ENCODE measurements around the gene PGLYRP1. TPM values are rescaled to one million over a fixed set of nuclear protein-coding genes. Genes with fewer than 3 reads are reported as not detected.

PGLYRP1 gene
- total and polyA plus RNA-seq, 2 of the 13 experiments (the other 11 are each of a cell fraction or from before 2014, with no cell fraction given) = not detected

GRCh38 chr19:46031781-46032596 is 9.1 kb upstream of the PGLYRP1 start:
- Histone ChIP-seq H2AFZ (ENCODE audit: low read length) (no peak overlapping the region), H4K20me1 (ENCODE audit: insufficient read depth, low read length) (no peaks in the 10 kb centered on the region), H3K4me3 (replicated peaks in 1 of 3; ENCODE audit: insufficient read depth in 1 of 3, low read depth in 2 of 3, low read length in 3 of 3) (no peak overlapping the region), H3K79me2 (ENCODE audit: insufficient read depth, low read length) (no peaks in the 10 kb centered on the region), H3K4me1 (ENCODE audit: insufficient read depth, low read length) (peaks cover 23% of the 10 kb centered on the region), H3K4me2 (ENCODE audit: low read depth, low read length) (no peak overlapping the region), H3K36me3 (replicated peaks in 1 of 2; ENCODE audit: control insufficient read depth in 1 of 2, insufficient read depth in 2 of 2, low read length in 2 of 2) (no peaks in the 10 kb centered on the region), H3K27ac (ENCODE audit: extremely low read length, insufficient read depth, low read length) (no peak overlapping the region), H3K9ac (ENCODE audit: insufficient read depth, low read depth, low read length) (no peak overlapping the region), H3K27me3 (ENCODE audit: control insufficient read depth in 1 of 2, insufficient read depth in 2 of 2, low read length in 2 of 2) (no peaks in the 10 kb centered on the region), H3K9me3 (ENCODE audit: low read length) (no peaks in the 10 kb centered on the region)
- intact Hi-C loops (cut with micrococcal nuclease; ENCODE audit: unreplicated experiment) = no loop called here
- POLR2A ChIA-PET = no interaction called here
- BruUV-seq (replicated peaks) = no TSS peak
- 79% methylated on average over 2 of the region's 5 CpGs for WGBS (ENCODE audit: low lambda C conversion rate)
- FAIRE-seq = no peak
- DNase-seq (ENCODE audit: low spot score) = no peak
- no peak for ATAC-seq
- CTCF ChIA-PET (ENCODE audit: low intra/inter-chr PET ratio, low total read pairs) = interaction anchor here (2.1 kb wide), 1 partner anchor 46 kb away, joined by 7 read pairs; no protein-coding TSS in a partner anchor
- TF ChIP-seq KDM2A (CRISPR knock-in tag; IDR thresholded peaks at IDR 0.05; ENCODE audit: borderline replicate concordance, low read depth) = no peak
- no peak for TF ChIP-seq ZNF503 (CRISPR knock-in tag; IDR thresholded peaks at IDR 0.05)
- no peak for TF ChIP-seq ZBTB49 (CRISPR knock-in tag; IDR thresholded peaks at IDR 0.05; ENCODE audit: borderline replicate concordance)
- TF ChIP-seq ONECUT2 (CRISPR knock-in tag; IDR thresholded peaks at IDR 0.05) = no peak
- TF ChIP-seq ZEB1 (IDR thresholded peaks at IDR 0.05; ENCODE audit: insufficient replicate concordance, low read depth) = no peak
- TF ChIP-seq TCF12 (IDR thresholded peaks at IDR 0.05) = no peak
- no peak for TF ChIP-seq TCF12 (CRISPR knock-in tag; IDR thresholded peaks at IDR 0.05)
- no peak for TF ChIP-seq KAT7 (CRISPR knock-in tag; IDR thresholded peaks at IDR 0.05; ENCODE audit: borderline replicate concordance)
- TF ChIP-seq SMC3 (IDR thresholded peaks at IDR 0.05; ENCODE audit: low read length) = no peak
- TF ChIP-seq MYNN (CRISPR knock-in tag; IDR thresholded peaks at IDR 0.05; ENCODE audit: low read depth) = no peak
- no peak for TF ChIP-seq PCBP1 (IDR thresholded peaks at IDR 0.05; ENCODE audit: borderline replicate concordance, low read depth, low read length)
- no peak for TF ChIP-seq ZFP90 (CRISPR knock-in tag; IDR thresholded peaks at IDR 0.05; ENCODE audit: borderline replicate concordance)
- no peak for TF ChIP-seq ZNF597 (CRISPR knock-in tag; IDR thresholded peaks at IDR 0.05)
- TF ChIP-seq ZBTB38 (CRISPR knock-in tag; IDR thresholded peaks at IDR 0.05) = no peak
- no peak for TF ChIP-seq ZNF577 (CRISPR knock-in tag; IDR thresholded peaks at IDR 0.05; ENCODE audit: borderline replicate concordance, low read depth)
- TF ChIP-seq GTF3A (CRISPR knock-in tag; conservative IDR thresholded peaks at IDR 0.05) = no peak
- no peak for TF ChIP-seq CENPT (CRISPR knock-in tag; IDR thresholded peaks at IDR 0.05; ENCODE audit: low read depth)
- TF ChIP-seq HOXA5 (CRISPR knock-in tag; IDR thresholded peaks at IDR 0.05) = no peak
- no peak for TF ChIP-seq ZNF430 (CRISPR knock-in tag; IDR thresholded peaks at IDR 0.05)
- in situ Hi-C loops (cut with HindIII; ENCODE audit: extremely low pct_ligation_motif_present, low pct_unique_long_range_greater_than_20kb) = no loop called here

All from HepG2 (cell line).